ENCODE data around the gene ABCB8. TPM values are rescaled to one million over a fixed set of nuclear protein-coding genes. Genes with fewer than 3 reads are reported as not detected.

Gene ABCB8
- total and polyA plus RNA-seq, 9 of the 15 experiments (the other 6 are each of a cell fraction or from before 2014, with no cell fraction given), result 7.6 to 106 (median 36.3) TPM

DNA sequence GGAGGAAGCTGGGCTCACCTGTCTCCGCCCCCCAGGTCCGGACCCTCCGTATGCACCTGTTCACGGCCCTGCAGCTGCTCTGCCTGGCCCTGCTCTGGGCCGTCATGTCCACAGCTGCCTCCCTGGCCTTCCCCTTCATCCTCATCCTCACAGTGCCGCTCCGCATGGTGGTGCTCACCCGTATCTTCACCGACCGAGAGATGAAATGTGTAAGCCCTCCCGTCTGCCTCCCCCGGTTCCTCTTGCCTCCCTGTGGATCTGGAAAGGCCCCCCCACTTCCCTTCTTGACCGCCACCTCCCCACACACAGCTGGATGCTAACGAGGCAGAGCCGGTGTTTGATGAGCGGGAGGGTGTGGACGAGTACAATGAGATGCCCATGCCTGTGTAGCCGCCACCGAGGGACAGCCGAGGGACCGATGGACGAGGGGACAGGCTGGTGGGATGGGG, 47.8 kb downstream of the ABCB8 start (continued):
- TF ChIP-seq, protein P1, sequence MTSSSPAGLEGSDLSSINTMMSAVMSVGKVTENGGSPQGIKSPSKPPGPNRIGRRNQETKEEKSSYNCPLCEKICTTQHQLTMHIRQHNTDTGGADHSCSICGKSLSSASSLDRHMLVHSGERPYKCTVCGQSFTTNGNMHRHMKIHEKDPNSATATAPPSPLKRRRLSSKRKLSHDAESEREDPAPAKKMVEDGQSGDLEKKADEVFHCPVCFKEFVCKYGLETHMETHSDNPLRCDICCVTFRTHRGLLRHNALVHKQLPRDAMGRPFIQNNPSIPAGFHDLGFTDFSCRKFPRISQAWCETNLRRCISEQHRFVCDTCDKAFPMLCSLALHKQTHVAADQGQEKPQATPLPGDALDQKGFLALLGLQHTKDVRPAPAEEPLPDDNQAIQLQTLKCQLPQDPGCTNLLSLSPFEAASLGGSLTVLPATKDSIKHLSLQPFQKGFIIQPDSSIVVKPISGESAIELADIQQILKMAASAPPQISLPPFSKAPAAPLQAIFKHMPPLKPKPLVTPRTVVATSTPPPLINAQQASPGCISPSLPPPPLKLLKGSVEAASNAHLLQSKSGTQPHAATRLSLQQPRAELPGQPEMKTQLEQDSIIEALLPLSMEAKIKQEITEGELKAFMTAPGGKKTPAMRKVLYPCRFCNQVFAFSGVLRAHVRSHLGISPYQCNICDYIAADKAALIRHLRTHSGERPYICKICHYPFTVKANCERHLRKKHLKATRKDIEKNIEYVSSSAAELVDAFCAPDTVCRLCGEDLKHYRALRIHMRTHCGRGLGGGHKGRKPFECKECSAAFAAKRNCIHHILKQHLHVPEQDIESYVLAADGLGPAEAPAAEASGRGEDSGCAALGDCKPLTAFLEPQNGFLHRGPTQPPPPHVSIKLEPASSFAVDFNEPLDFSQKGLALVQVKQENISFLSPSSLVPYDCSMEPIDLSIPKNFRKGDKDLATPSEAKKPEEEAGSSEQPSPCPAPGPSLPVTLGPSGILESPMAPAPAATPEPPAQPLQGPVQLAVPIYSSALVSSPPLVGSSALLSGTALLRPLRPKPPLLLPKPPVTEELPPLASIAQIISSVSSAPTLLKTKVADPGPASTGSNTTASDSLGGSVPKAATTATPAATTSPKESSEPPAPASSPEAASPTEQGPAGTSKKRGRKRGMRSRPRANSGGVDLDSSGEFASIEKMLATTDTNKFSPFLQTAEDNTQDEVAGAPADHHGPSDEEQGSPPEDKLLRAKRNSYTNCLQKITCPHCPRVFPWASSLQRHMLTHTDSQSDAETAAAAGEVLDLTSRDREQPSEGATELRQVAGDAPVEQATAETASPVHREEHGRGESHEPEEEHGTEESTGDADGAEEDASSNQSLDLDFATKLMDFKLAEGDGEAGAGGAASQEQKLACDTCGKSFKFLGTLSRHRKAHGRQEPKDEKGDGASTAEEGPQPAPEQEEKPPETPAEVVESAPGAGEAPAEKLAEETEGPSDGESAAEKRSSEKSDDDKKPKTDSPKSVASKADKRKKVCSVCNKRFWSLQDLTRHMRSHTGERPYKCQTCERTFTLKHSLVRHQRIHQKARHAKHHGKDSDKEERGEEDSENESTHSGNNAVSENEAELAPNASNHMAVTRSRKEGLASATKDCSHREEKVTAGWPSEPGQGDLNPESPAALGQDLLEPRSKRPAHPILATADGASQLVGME (CRISPR knock-in tag; IDR thresholded peaks at IDR 0.05), result no peak
- TF ChIP-seq, protein P2, sequence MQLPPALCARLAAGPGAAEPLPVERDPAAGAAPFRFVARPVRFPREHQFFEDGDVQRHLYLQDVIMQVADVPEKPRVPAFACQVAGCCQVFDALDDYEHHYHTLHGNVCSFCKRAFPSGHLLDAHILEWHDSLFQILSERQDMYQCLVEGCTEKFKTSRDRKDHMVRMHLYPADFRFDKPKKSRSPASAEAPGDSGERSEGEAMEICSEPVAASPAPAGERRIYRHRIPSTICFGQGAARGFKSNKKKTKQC (CRISPR knock-in tag; IDR thresholded peaks at IDR 0.05), result no peak
- no peak for TF ChIP-seq SOX6 (IDR thresholded peaks at IDR 0.05)
- peak; percentile 49 for TF ChIP-seq POLR2G (IDR thresholded peaks at IDR 0.05; ENCODE audit: low read depth, low read length)
- TF ChIP-seq BRD4 (IDR thresholded peaks at IDR 0.05), result no peak
- TF ChIP-seq POLR3A (IDR thresholded peaks at IDR 0.05; ENCODE audit: borderline replicate concordance, extremely low read depth, insufficient read depth, insufficient read length), result no peak
- 0 out of 2 replicates have a peak, but pooled peaks have one; percentile 30 for TF ChIP-seq ZNF77 (CRISPR knock-in tag; IDR thresholded peaks at IDR 0.05)
- no peak for TF ChIP-seq HDAC1 (IDR thresholded peaks at IDR 0.05)
- TF ChIP-seq NCOA2 (IDR thresholded peaks at IDR 0.05; ENCODE audit: partially characterized antibody in 2 of 2), result no peak
- TF ChIP-seq ZNF780A (CRISPR knock-in tag; IDR thresholded peaks at IDR 0.05), result no peak
- TF ChIP-seq PHB2 (IDR thresholded peaks at IDR 0.05; ENCODE audit: low read depth), result no peak
- no peak for TF ChIP-seq CHCHD3 (CRISPR knock-in tag; IDR thresholded peaks at IDR 0.05)
- TF ChIP-seq PYGO2 (tag; IDR thresholded peaks at IDR 0.05), result no peak
- TF ChIP-seq, protein P3, sequence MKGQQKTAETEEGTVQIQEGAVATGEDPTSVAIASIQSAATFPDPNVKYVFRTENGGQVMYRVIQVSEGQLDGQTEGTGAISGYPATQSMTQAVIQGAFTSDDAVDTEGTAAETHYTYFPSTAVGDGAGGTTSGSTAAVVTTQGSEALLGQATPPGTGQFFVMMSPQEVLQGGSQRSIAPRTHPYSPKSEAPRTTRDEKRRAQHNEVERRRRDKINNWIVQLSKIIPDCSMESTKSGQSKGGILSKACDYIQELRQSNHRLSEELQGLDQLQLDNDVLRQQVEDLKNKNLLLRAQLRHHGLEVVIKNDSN (CRISPR knock-in tag; IDR thresholded peaks at IDR 0.05), result no peak
- TF ChIP-seq, protein P4, sequence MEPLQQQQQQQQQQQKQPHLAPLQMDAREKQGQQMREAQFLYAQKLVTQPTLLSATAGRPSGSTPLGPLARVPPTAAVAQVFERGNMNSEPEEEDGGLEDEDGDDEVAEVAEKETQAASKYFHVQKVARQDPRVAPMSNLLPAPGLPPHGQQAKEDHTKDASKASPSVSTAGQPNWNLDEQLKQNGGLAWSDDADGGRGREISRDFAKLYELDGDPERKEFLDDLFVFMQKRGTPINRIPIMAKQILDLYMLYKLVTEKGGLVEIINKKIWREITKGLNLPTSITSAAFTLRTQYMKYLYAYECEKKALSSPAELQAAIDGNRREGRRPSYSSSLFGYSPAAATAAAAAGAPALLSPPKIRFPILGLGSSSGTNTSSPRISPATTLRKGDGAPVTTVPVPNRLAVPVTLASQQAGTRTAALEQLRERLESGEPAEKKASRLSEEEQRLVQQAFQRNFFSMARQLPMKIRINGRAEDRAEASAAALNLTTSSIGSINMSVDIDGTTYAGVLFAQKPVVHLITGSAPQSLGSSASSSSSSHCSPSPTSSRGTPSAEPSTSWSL (CRISPR knock-in tag; IDR thresholded peaks at IDR 0.05; ENCODE audit: borderline replicate concordance), result no peak
- no peak for TF ChIP-seq POLR2H (tag; IDR thresholded peaks at IDR 0.05; ENCODE audit: low read depth)
- no peak for TF ChIP-seq FOXO4 (CRISPR knock-in tag; IDR thresholded peaks at IDR 0.05)
- TF ChIP-seq ERF (CRISPR knock-in tag; IDR thresholded peaks at IDR 0.05), result no peak
- TF ChIP-seq MAZ (CRISPR knock-in tag; conservative IDR thresholded peaks at IDR 0.05 in 1 of 2, IDR thresholded peaks at IDR 0.05 in 1 of 2), result no peak

Measured in K562 (cell line).